Measurements from ENCODE around the gene AMDHD2.
A peak's percentile ranks its signal among the peaks of the same experiment; 100 is the strongest.
"Not testable (repeated sequence)": the region's sequence is repeated elsewhere in the genome, so short reads cannot be mapped to it uniquely, and the experiment has no call there.

The AMDHD2 gene

DNA sequence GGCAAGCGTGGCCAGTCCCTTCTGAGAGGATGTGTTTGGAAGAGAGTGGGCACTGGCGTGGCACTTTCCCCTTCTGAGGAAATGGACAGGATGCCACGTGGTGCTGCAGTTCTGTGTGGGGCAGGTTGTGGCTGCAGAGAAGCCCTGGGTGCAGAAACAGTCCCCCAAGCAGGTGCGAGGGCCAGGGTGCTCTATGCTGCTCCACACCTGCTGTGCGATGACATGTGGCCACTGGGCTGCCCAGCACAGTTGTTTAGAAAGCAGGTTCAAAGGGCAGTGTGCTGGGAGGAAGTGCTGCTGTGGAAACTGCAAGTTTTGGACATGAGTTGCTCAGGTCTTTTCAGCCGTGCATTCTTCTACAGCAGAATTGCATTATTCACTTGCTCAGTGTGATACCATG is 21.2 kb downstream of the AMDHD2 start:
- peak overlapping the region; percentile 36 for H3K4me3 Mint-ChIP-seq
- H3K4me1 Mint-ChIP-seq (ENCODE audit: low read depth) = peaks cover 38% of the 10 kb centered on the region
- not testable (repeated sequence) for H3K9me3 Mint-ChIP-seq (ENCODE audit: low read depth); H3K36me3 Mint-ChIP-seq; H3K27ac Mint-ChIP-seq; H3K27me3 Mint-ChIP-seq

DNA sequence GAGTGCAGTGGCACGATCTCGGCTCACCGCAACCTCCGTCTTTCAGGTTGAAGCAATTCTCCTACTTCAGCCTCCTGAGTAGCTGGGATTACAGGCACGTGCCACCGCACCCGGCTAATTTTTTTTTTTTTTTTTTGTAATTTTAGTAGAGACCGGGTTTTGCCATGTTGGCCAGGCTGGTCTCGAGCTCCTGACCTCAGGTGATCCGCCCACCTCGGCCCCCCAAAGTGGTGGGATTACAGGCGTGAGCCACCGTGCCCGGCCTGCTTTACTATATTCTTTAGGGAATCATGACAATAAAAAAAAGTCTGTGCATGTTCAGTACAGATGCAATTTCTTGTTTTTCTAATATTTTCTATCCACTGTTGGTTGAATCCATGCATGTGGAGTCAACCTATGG is 23.6 kb downstream of the AMDHD2 start:
- H3K36me3 Mint-ChIP-seq; H3K27me3 Mint-ChIP-seq; H3K27ac Mint-ChIP-seq; H3K9me3 Mint-ChIP-seq (ENCODE audit: low read depth); H3K4me3 Mint-ChIP-seq: not testable (repeated sequence)
- peaks cover 32% of the 10 kb centered on the region for H3K4me1 Mint-ChIP-seq (ENCODE audit: low read depth)

GRCh38 chr16:2550283-2550878 is 30.2 kb downstream of the AMDHD2 start:
- H3K27me3 Mint-ChIP-seq; H3K4me1 Mint-ChIP-seq (ENCODE audit: low read depth); H3K4me3 Mint-ChIP-seq; H3K9me3 Mint-ChIP-seq (ENCODE audit: low read depth); H3K36me3 Mint-ChIP-seq; H3K27ac Mint-ChIP-seq: not testable (repeated sequence)

DNA sequence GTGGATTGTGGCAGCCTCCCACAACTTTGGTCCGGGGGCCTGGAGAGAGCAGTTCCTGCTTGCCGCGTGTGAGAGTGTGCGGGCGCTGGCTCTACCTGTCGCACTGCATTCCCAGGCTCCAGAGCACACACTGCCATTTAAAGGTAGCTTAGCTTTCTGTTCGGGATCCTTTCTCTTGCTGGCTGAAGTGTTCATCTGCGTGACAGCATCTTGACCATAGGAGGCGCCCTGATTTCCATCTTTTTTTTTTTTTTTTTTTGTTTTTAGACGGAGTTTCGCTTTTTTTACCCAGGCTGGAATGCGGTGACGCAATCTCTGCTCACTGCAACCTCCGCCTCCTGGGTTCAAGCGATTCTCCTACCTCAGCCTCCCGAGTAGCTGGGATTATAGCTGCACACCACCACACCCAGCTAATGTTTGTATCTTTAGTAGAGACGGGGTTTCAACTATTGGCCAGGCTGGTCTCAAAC is 31.3 kb downstream of the AMDHD2 start:
- not testable (repeated sequence) for H3K9me3 Mint-ChIP-seq (ENCODE audit: low read depth); H3K27ac Mint-ChIP-seq; H3K27me3 Mint-ChIP-seq; H3K4me1 Mint-ChIP-seq (ENCODE audit: low read depth); H3K4me3 Mint-ChIP-seq; H3K36me3 Mint-ChIP-seq

- not testable (repeated sequence) for H3K27ac Mint-ChIP-seq; H3K4me1 Mint-ChIP-seq (ENCODE audit: low read depth); H3K4me3 Mint-ChIP-seq; H3K9me3 Mint-ChIP-seq (ENCODE audit: low read depth); H3K36me3 Mint-ChIP-seq; H3K27me3 Mint-ChIP-seq
These were observed 34.7 kb downstream of the AMDHD2 start for GRCh38 chr16:2554709-2555425.

- not testable (repeated sequence) for H3K4me1 Mint-ChIP-seq (ENCODE audit: low read depth); H3K9me3 Mint-ChIP-seq (ENCODE audit: low read depth); H3K27me3 Mint-ChIP-seq; H3K27ac Mint-ChIP-seq; H3K36me3 Mint-ChIP-seq; H3K4me3 Mint-ChIP-seq
These were observed 37.0 kb downstream of the AMDHD2 start for GRCh38 chr16:2557150-2557549.

- H3K36me3 Mint-ChIP-seq; H3K27ac Mint-ChIP-seq; H3K4me1 Mint-ChIP-seq (ENCODE audit: low read depth); H3K9me3 Mint-ChIP-seq (ENCODE audit: low read depth); H3K4me3 Mint-ChIP-seq; H3K27me3 Mint-ChIP-seq: not testable (repeated sequence)
These were observed 40.1 kb downstream of the AMDHD2 start for GRCh38 chr16:2560131-2560797.

GRCh38 chr16:2560798-2561133 is 40.6 kb downstream of the AMDHD2 start:
- H3K9me3 Mint-ChIP-seq (ENCODE audit: low read depth); H3K4me3 Mint-ChIP-seq; H3K27me3 Mint-ChIP-seq; H3K27ac Mint-ChIP-seq; H3K36me3 Mint-ChIP-seq; H3K4me1 Mint-ChIP-seq (ENCODE audit: low read depth): not testable (repeated sequence)

DNA sequence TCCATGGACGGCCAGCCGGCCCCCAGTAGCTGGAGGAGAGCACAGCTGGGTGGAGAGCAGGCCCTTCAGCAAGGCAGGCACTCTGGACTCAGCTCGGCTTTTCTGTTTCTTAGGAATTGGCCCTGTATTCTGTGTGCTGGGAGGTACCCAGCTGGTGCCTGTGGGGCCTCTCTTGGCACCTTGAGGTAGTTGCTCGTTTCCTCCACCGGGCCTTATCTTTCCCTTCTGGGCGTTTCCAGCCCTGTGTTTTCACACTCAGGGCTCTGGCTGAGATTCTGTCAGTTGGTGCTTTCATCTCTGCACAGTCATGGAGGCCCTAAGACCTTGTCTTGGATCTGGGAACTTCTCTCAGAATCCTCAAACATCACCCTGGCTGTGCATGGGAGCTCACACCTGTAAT is 47.3 kb downstream of the AMDHD2 start:
- H3K27me3 Mint-ChIP-seq = not testable (repeated sequence)

DNA sequence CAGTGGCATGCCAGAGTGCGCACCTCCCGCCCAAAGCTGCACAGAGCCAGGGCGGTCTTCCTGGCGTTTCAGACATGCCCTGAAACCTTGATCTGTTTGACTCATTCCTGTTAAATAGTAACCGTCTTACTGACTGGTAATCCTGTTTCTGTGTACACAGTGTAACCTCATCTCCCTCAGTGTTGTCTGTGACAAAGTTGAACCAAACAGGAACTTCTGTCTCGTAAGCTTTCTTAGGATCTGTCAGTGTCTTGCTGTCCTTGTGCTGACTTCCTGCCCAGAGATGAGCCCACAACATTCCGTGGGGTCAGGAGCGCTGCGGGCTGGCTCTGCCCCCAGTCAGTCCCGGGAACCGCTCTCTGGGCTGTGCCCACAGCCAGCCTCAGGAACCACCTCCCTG is 48.4 kb downstream of the AMDHD2 start:
- not testable (repeated sequence) for H3K4me1 Mint-ChIP-seq (ENCODE audit: low read depth); H3K36me3 Mint-ChIP-seq; H3K4me3 Mint-ChIP-seq; H3K9me3 Mint-ChIP-seq (ENCODE audit: low read depth); H3K27ac Mint-ChIP-seq; H3K27me3 Mint-ChIP-seq

More for the DNA sequence above, 47.3 kb downstream of the AMDHD2 start:
- not testable (repeated sequence) for H3K27ac Mint-ChIP-seq; H3K4me1 Mint-ChIP-seq (ENCODE audit: low read depth); H3K4me3 Mint-ChIP-seq; H3K36me3 Mint-ChIP-seq; H3K9me3 Mint-ChIP-seq (ENCODE audit: low read depth)

- H3K36me3 Mint-ChIP-seq; H3K9me3 Mint-ChIP-seq (ENCODE audit: low read depth); H3K4me1 Mint-ChIP-seq (ENCODE audit: low read depth); H3K4me3 Mint-ChIP-seq; H3K27ac Mint-ChIP-seq; H3K27me3 Mint-ChIP-seq: not testable (repeated sequence)
These were observed 52.5 kb downstream of the AMDHD2 start for GRCh38 chr16:2572704-2573103.

DNA sequence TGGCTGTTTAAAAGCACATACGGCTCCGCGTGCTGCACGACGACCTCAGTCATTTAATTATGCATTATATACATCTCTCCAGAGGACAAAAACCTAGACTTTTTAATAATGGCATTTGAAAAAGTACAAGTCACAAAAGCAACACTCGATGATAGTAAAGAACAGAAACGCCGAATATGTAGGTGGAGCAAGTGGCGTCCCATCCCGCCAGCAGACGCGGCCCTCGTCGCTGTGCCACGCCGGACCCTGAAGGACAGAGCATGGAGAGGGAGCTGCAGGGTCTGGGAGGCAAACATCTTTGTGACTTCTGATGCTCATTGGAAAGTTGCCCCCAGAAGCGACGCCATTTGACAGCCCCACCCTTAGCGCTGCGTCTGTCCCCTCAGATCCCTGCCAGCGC is 55.7 kb downstream of the AMDHD2 start:
- not testable (repeated sequence) for H3K36me3 Mint-ChIP-seq; H3K4me1 Mint-ChIP-seq (ENCODE audit: low read depth); H3K9me3 Mint-ChIP-seq (ENCODE audit: low read depth); H3K4me3 Mint-ChIP-seq; H3K27me3 Mint-ChIP-seq; H3K27ac Mint-ChIP-seq

GRCh38 chr16:2577044-2577443 is 56.9 kb downstream of the AMDHD2 start:
- not testable (repeated sequence) for H3K4me3 Mint-ChIP-seq; H3K9me3 Mint-ChIP-seq (ENCODE audit: low read depth)

DNA sequence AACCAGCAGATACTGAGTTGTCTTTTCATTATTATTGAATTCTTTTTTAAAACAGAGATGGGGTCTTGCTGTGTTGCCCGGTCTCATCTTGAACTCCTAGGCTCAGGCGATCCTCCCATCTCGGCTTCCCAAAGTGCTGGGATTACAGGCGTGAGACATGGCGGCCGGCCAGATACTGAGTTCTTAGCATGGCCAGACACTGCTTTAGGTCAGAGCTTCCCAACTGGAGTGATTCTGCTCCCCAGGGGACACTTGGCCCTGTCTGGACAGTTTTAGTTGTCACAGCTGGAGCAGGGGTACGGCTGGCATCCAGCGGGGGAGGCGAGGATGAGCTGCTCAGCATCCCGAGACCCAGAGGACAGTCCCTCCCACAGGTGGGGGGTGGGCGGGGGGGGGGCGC is 58.7 kb downstream of the AMDHD2 start:
- not testable (repeated sequence) for H3K4me3 Mint-ChIP-seq; H3K9me3 Mint-ChIP-seq (ENCODE audit: low read depth); H3K4me1 Mint-ChIP-seq (ENCODE audit: low read depth); H3K36me3 Mint-ChIP-seq; H3K27ac Mint-ChIP-seq; H3K27me3 Mint-ChIP-seq

More at GRCh38 chr16:2577044-2577443, 56.9 kb downstream of the AMDHD2 start:
- H3K4me1 Mint-ChIP-seq (ENCODE audit: low read depth); H3K36me3 Mint-ChIP-seq; H3K27ac Mint-ChIP-seq; H3K27me3 Mint-ChIP-seq: not testable (repeated sequence)

- H3K4me1 Mint-ChIP-seq (ENCODE audit: low read depth); H3K27ac Mint-ChIP-seq; H3K36me3 Mint-ChIP-seq; H3K27me3 Mint-ChIP-seq; H3K4me3 Mint-ChIP-seq; H3K9me3 Mint-ChIP-seq (ENCODE audit: low read depth): not testable (repeated sequence)
These were observed 60.0 kb downstream of the AMDHD2 start for GRCh38 chr16:2580143-2580542.

- H3K4me1 Mint-ChIP-seq (ENCODE audit: low read depth); H3K27ac Mint-ChIP-seq; H3K9me3 Mint-ChIP-seq (ENCODE audit: low read depth); H3K27me3 Mint-ChIP-seq; H3K4me3 Mint-ChIP-seq; H3K36me3 Mint-ChIP-seq: not testable (repeated sequence)
These were observed 60.6 kb downstream of the AMDHD2 start for GRCh38 chr16:2580818-2581217.
